GM18519 (cell line): ENCODE measurements around the gene ZMPSTE24.

ENCODE experiments used
- ATAC-seq: cut with Tn5 transposase; IDR thresholded peaks from one replicate; pipeline ENCODE4 v1.9.1; 2021; ENCODE audit warnings: mild to moderate bottlenecking, moderate library complexity; ENCODE audit not compliant: unreplicated experiment, low FRiP score

The ZMPSTE24 gene

GRCh38 chr1:40302475-40302874, 44.4 kb downstream of the ZMPSTE24 start:
- no peak for ATAC-seq

GRCh38 chr1:40303051-40303771, 45.2 kb downstream of the ZMPSTE24 start:
- no peak for ATAC-seq

DNA sequence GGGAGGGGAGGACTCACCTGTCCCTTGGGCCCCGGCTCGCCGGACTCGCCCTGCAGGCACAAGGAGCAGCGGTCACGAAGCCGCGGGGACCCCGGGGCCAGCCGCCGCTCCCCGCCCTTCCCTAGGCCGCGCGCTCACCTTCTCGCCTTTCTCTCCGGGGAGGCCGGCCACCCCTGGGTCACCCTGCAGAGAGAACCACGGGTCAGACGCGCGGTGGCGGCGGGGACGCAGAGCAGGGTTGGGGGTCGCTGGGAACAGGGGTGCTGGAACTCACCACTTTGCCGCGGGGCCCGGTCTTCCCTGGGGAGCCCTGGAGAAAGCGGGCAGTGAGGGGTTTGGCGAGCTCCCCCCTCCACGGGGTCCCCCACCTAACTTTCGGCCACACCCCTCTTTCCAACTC, 45.8 kb downstream of the ZMPSTE24 start:
- no peak for ATAC-seq

- ATAC-seq = no peak
Observed at GRCh38 chr1:40305451-40305850, 47.4 kb downstream of the ZMPSTE24 start.

- no peak for ATAC-seq
Observed at GRCh38 chr1:40305871-40306270, 47.8 kb downstream of the ZMPSTE24 start.

DNA sequence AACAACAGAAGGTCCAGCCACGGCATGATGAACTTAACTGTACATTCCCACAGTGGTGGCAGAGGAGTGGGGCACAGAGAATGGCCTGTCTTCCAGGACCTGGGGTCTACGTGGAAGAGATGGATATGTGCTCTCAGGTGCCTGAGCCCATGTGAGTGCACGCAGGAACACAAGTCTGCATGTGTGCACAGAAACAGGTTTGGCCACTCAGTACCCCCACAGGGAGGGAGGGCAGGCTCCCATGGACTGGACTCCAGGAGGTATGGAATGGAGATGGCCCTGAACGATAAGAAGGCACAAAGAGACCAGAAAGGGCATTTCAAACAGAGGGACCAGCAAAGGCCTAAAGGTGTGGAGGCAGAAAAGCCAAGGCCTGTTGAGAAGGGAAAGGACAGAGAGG, 48.3 kb downstream of the ZMPSTE24 start:
- ATAC-seq = no peak

- ATAC-seq = no peak
Observed at GRCh38 chr1:40307186-40307585, 49.1 kb downstream of the ZMPSTE24 start.

- ATAC-seq = no peak
Observed at GRCh38 chr1:40308036-40308727, 50.1 kb downstream of the ZMPSTE24 start.

- ATAC-seq = no peak
Observed at GRCh38 chr1:40309374-40310128, 51.5 kb downstream of the ZMPSTE24 start.

- no peak for ATAC-seq
Observed at GRCh38 chr1:40310129-40310461, 52.1 kb downstream of the ZMPSTE24 start.

DNA sequence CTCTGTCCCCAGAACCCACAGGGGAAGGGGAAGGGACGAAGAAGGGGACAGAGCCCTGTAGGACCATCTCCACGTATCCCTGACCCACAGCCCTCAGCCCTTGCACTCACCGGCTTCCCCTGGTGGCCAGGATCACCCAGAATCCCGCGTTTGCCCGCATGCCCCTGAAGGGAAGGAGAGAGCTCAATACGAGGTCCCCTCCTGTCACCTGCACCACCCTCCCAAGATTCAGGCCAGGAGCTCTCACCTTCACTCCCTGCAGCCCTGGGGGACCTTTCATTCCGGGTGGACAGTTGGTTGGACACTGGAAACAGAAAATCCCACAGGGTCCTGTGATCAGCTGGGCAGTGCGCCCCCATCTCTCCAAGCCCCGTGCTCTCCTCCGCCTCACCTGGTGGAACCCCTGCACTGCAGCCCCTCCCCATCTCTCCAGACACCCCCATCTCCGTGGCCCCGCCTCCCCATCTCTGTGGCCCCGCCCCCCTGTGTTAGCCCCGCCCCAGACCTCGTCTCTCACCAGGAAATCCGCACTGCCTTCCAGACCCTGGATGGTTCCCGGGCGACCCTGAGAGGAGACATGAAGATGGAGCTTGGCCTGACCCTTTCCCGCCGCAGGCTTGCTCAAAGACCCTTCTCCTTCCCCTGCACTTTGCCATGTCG, 53.1 kb downstream of the ZMPSTE24 start:
- no peak for ATAC-seq

- no peak for ATAC-seq
Observed at GRCh38 chr1:40311692-40312091, 53.7 kb downstream of the ZMPSTE24 start.

GRCh38 chr1:40312238-40313205, 54.5 kb downstream of the ZMPSTE24 start:
- ATAC-seq = no peak

DNA sequence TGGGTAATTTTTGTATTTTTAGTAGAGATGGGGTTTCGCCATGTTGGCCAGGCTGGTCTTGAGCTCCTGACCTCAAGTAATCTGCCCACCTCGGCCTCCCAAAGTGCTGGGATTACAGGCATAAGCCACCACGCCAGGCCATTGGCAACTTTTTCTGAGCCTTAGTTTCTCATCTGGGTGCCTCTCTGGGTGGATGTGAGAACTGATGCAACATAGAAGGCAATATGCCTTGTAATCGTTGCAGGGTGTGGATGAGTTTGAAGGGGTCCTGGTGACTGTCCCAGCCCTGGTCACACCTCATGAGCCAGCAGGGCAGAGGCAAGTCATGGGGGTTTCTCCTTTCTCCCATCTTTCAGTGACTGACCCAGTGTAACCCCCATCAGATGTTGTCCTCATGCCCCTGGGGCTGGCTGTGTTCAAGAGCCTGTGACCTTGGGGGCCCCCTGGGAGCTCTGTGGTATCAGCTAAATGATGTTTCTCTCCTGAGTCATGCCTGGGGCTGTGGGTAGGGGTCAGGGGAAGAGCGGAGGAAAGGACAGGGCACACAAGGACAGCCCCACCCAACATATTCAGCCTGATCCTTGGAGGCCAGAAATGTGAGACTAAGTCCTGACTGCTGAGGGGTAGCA, 55.4 kb downstream of the ZMPSTE24 start:
- no peak for ATAC-seq

- ATAC-seq = no peak
Observed at GRCh38 chr1:40313958-40314720, 56.1 kb downstream of the ZMPSTE24 start.

GRCh38 chr1:40314721-40315238, 56.7 kb downstream of the ZMPSTE24 start:
- ATAC-seq = no peak

DNA sequence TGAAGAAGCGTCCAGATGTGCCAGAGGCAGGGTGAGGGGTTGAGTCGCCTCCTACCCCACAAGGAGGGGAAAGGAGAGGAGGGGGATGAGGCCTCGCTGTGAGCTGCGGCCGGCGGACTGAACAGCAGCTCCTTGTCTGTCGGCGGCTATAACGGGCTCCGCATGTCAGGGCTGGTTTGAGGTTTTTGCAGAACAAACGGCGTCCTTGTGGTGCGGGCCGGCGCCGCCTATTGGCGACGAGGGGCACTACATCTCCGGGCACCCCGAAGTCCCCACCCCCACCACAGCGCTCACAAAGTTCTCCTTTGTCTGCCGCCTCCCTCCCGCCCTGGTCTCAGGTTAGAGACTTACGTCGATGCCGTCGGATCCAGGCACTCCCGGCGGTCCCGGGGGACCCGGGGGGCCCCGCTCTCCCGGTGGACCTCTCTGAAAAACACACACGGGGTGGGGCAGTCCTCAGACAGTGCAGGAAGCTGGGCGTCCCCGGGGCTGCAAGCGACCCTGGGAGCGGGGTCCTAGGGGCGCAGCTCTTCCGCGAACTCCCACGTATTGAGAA, 57.3 kb downstream of the ZMPSTE24 start:
- peak; percentile 41 for ATAC-seq
